Neural progenitor cell (in vitro differentiated cells): ENCODE data around the gene PRKRIP1. TPM values are rescaled to one million over a fixed set of nuclear protein-coding genes. Genes with fewer than 3 reads are reported as not detected.

ENCODE experiments used
- DNase-seq: peaks from one replicate; pipeline ENCODE4 v3.0.0-alpha.2; 2016; ENCODE audit warnings: low spot score
- H2AFZ ChIP-seq: fragments of 200-600 bp; sonication (generic); replicated peaks from 2 replicates; pipeline ENCODE4 v1.6.1; 2016; ENCODE audit warnings: antibody characterized with exemption
- H3F3A ChIP-seq: fragments of 200-600 bp; sonication (generic); 2 replicates; pipeline ENCODE4 v1.6.1; 2016; ENCODE audit warnings: antibody characterized with exemption, low read depth
- H3K27ac ChIP-seq: fragments of 200-600 bp; sonication (generic); 2 replicates; pipeline ENCODE4 v1.5.1; 2016; ENCODE audit warnings: mild to moderate bottlenecking
- H3K27me3 ChIP-seq: fragments of 200-600 bp; sonication (generic); 2 replicates; pipeline ENCODE4 v1.6.1; 2016; ENCODE audit warnings: mild to moderate bottlenecking, moderate library complexity
- H3K36me3 ChIP-seq: fragments of 200-600 bp; sonication (generic); 2 replicates; pipeline ENCODE4 v1.5.1; 2016
- H3K4me1 ChIP-seq: fragments of 200-600 bp; sonication (generic); 2 replicates; pipeline ENCODE4 v1.6.1; 2016; ENCODE audit warnings: mixed run types
- H3K4me2 ChIP-seq: fragments of 200-600 bp; sonication (generic); 2 replicates; pipeline ENCODE4 v1.6.1; 2016
- H3K4me3 ChIP-seq: fragments of 200-600 bp; sonication (generic); 2 replicates; pipeline ENCODE4 v1.5.1; 2016
- H3K79me2 ChIP-seq: fragments of 200-600 bp; sonication (generic); 2 replicates; pipeline ENCODE4 v1.6.1; 2016; ENCODE audit warnings: low read depth
- H3K9ac ChIP-seq: fragments of 200-600 bp; sonication (generic); 2 replicates; pipeline ENCODE4 v1.6.1; 2016
- H3K9me3 ChIP-seq: fragments of 200-600 bp; sonication (generic); 2 replicates; pipeline ENCODE4 v1.5.1; 2016; ENCODE audit warnings: low read depth
- H4K20me1 ChIP-seq: fragments of 200-600 bp; sonication (generic); 2 replicates; pipeline ENCODE4 v1.6.1; 2016; ENCODE audit warnings: low read depth
- H3K27ac Mint-ChIP-seq: 3 replicates; pipeline ENCODE4 v1.8.0; 2021; ENCODE audit warnings: mixed read lengths
- H3K27me3 Mint-ChIP-seq: 2 replicates; pipeline ENCODE4 v1.8.0; 2022; ENCODE audit warnings: low read depth, mild to moderate bottlenecking, inconsistent platforms, moderate library complexity, mixed read lengths; ENCODE audit not compliant: insufficient read depth
- H3K36me3 Mint-ChIP-seq: 3 replicates; pipeline ENCODE4 v1.8.0; 2021; ENCODE audit warnings: mixed read lengths
- H3K4me1 Mint-ChIP-seq: 3 replicates; pipeline ENCODE4 v1.8.0; 2021; ENCODE audit warnings: mixed read lengths
- H3K4me3 Mint-ChIP-seq: 3 replicates; pipeline ENCODE4 v1.8.0; 2021; ENCODE audit warnings: mild to moderate bottlenecking, moderate library complexity, mixed read lengths
- H3K9me3 Mint-ChIP-seq: 3 replicates; pipeline ENCODE4 v1.8.0; 2020; ENCODE audit warnings: mixed read lengths
- CTCF ChIP-seq: fragments of 200-600 bp; sonication (generic); IDR thresholded peaks from 2 replicates; pipeline ENCODE4 v1.5.1; 2017; ENCODE audit warnings: antibody characterized with exemption, mild to moderate bottlenecking
- EZH2 ChIP-seq: fragments of 200-600 bp; sonication (generic); IDR thresholded peaks from 2 replicates; pipeline ENCODE4 v1.6.1; 2017; ENCODE audit warnings: antibody characterized with exemption, mild to moderate bottlenecking, moderate library complexity
- EZH2phosphoT487 ChIP-seq: fragments of 200-600 bp; sonication (generic); IDR thresholded peaks from 2 replicates; pipeline ENCODE4 v1.6.1; 2017; ENCODE audit warnings: antibody characterized with exemption
- total RNA-seq: library from RNA; depleted of rRNA; stranded (reverse); fragments of >200 nt; gene quantifications from 2 replicates; pipeline ENCODE4 v1.2.3, GENCODE V29; 2015; ENCODE audit warnings: low replicate concordance

Gene PRKRIP1
- total RNA-seq, 1 donor from 2014 or later = 29.1 TPM

- H3K79me2 ChIP-seq = peaks cover 23% of the 10 kb centered on the region
- peak overlapping the region; percentile 96 for H3K4me3 Mint-ChIP-seq
- peaks cover 5% of the 10 kb centered on the region for H4K20me1 ChIP-seq
- no peaks in the 10 kb centered on the region for H3K9me3 Mint-ChIP-seq
- H3F3A ChIP-seq = no peaks in the 10 kb centered on the region
- H3K36me3 Mint-ChIP-seq = peaks cover 4% of the 10 kb centered on the region
- no peak overlapping the region for H3K27ac ChIP-seq
- H3K36me3 ChIP-seq = no peaks in the 10 kb centered on the region
- TF ChIP-seq EZH2 (no peak), EZH2phosphoT487 (no peak), CTCF (no peak)
- peak overlapping the region; percentile 100 for H2AFZ ChIP-seq
- no peaks in the 10 kb centered on the region for H3K9me3 ChIP-seq
- peak overlapping the region; percentile 92 for H3K9ac ChIP-seq
- H3K4me2 ChIP-seq = peak overlapping the region; percentile 99
- H3K4me3 ChIP-seq = peak overlapping the region; percentile 99
- peak; percentile 29 for DNase-seq
- peaks cover 17% of the 10 kb centered on the region for H3K4me1 Mint-ChIP-seq
- H3K27me3 ChIP-seq = no peaks in the 10 kb centered on the region
- no peaks in the 10 kb centered on the region for H3K4me1 ChIP-seq
- H3K27me3 Mint-ChIP-seq = peaks cover 6% of the 10 kb centered on the region
- peak overlapping the region; percentile 88 for H3K27ac Mint-ChIP-seq
These were observed 67.8 kb downstream of the PRKRIP1 start for GRCh38 chr7:102463841-102464576.

- no peaks in the 10 kb centered on the region for H3K9me3 Mint-ChIP-seq
- Histone ChIP-seq H3K4me2 (peak within 1 kb of the TSS; percentile 99), H3F3A (no peaks in the 10 kb centered on the region), H3K9ac (peak within 1 kb of the TSS; percentile 92), H3K4me1 (no peaks in the 10 kb centered on the region), H3K27me3 (no peaks in the 10 kb centered on the region), H2AFZ (peak within 1 kb of the TSS; percentile 100), H3K4me3 (peak within 1 kb of the TSS; percentile 99), H3K27ac (no peak within 1 kb of the TSS), H3K36me3 (no peaks in the 10 kb centered on the region), H4K20me1 (peaks cover 5% of the 10 kb centered on the region), H3K9me3 (no peaks in the 10 kb centered on the region), H3K79me2 (peaks cover 23% of the 10 kb centered on the region)
- peak; percentile 96 for DNase-seq
- peaks cover 4% of the 10 kb centered on the region for H3K36me3 Mint-ChIP-seq
- TF ChIP-seq EZH2 (no peak), EZH2phosphoT487 (no peak), CTCF (peak; percentile 33)
- peak within 1 kb of the TSS; percentile 88 for H3K27ac Mint-ChIP-seq
- peaks cover 17% of the 10 kb centered on the region for H3K4me1 Mint-ChIP-seq
- H3K27me3 Mint-ChIP-seq = peaks cover 6% of the 10 kb centered on the region
- H3K4me3 Mint-ChIP-seq = peak within 1 kb of the TSS; percentile 96
These were observed 68.6 kb downstream of the PRKRIP1 start, which contains the start of the genes ALKBH4 and LRWD1 for GRCh38 chr7:102464577-102465280. Gene ALKBH4 (minus strand): TSS chr7:102464863. CDS start chr7:102464836, 27 bp downstream. Gene LRWD1 (plus strand): TSS chr7:102464984. CDS start chr7:102465081, 97 bp downstream.

- Mint-ChIP-seq H3K4me3 (peak overlapping the region; percentile 96), H3K27ac (no peak overlapping the region), H3K4me1 (peaks cover 17% of the 10 kb centered on the region), H3K9me3 (no peaks in the 10 kb centered on the region), H3K27me3 (peaks cover 6% of the 10 kb centered on the region), H3K36me3 (peaks cover 4% of the 10 kb centered on the region)
- peaks cover 23% of the 10 kb centered on the region for H3K79me2 ChIP-seq
- no peaks in the 10 kb centered on the region for H3K4me1 ChIP-seq
- H3K27me3 ChIP-seq = no peaks in the 10 kb centered on the region
- DNase-seq = no peak
- H4K20me1 ChIP-seq = peaks cover 5% of the 10 kb centered on the region
- H3K9ac ChIP-seq = no peak overlapping the region
- TF ChIP-seq CTCF = no peak
- TF ChIP-seq EZH2 = no peak
- TF ChIP-seq EZH2phosphoT487 = no peak
- H3K9me3 ChIP-seq = no peaks in the 10 kb centered on the region
- H3K4me3 ChIP-seq = peak overlapping the region; percentile 99
- no peaks in the 10 kb centered on the region for H3F3A ChIP-seq
- peak overlapping the region; percentile 99 for H3K4me2 ChIP-seq
- H3K36me3 ChIP-seq = no peaks in the 10 kb centered on the region
- no peak overlapping the region for H2AFZ ChIP-seq
- no peak overlapping the region for H3K27ac ChIP-seq
These were observed 69.9 kb downstream of the PRKRIP1 start for GRCh38 chr7:102466097-102466496.
